Nephron (organoid): ENCODE results near the gene COPS7A.

ENCODE experiments used
- H3K27ac Mint-ChIP-seq, 3 experiments: 2 replicates each; pipeline ENCODE4 v1.8.0; 2020; ENCODE audit warnings: mixed read lengths in 3 of 3, mild to moderate bottlenecking in 2 of 3, moderate library complexity in 1 of 3
- H3K27me3 Mint-ChIP-seq: 2 replicates; pipeline ENCODE4 v1.8.0; 2021; ENCODE audit warnings: low read depth, mild to moderate bottlenecking, moderate library complexity, mixed read lengths
- H3K36me3 Mint-ChIP-seq: 2 replicates; pipeline ENCODE4 v1.8.0; 2020; ENCODE audit warnings: low read depth, mixed read lengths
- H3K4me1 Mint-ChIP-seq: 2 replicates; pipeline ENCODE4 v1.8.0; 2020; ENCODE audit warnings: mixed read lengths
- H3K4me3 Mint-ChIP-seq, 3 experiments: 2 replicates each; pipeline ENCODE4 v1.8.0; 2020; ENCODE audit warnings: mild to moderate bottlenecking in 3 of 3, mixed read lengths in 3 of 3, moderate library complexity in 2 of 3
- H3K9me3 Mint-ChIP-seq: 2 replicates; pipeline ENCODE4 v1.8.0; 2020; ENCODE audit warnings: mixed read lengths
- TF ChIP-seq, protein P1 (sequence below), 3 experiments: fragments of 200-600 bp; sonication (generic); IDR thresholded peaks; one replicate each; pipeline ENCODE4 v1.5.0; 2021; ENCODE audit warnings: antibody characterized with exemption in 3 of 3; ENCODE audit not compliant: unreplicated experiment in 3 of 3

Gene COPS7A

DNA sequence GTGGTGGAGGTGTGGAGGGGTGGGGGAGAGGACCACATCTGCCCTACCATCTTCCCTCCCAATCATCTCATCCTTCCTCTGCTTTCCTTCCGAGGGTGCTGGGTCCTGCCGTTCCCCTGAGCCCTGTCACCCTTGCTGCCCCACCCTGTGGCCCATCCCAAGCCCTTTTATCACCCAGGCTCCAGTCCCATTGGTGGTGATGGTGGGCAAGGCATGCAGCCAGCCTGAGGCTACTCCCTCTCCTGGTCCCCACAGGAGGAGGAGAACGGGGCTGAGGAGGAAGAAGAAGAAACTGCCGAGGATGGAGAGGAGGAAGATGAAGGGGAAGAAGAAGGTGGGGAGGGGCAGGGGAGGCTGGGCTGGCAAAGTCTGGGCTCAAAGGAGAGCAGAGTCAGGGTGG is 45.8 kb downstream of the COPS7A start:
- Mint-ChIP-seq H3K27me3 (peaks cover 11% of the 10 kb centered on the region), H3K27ac (no peak overlapping the region), H3K9me3 (no peaks in the 10 kb centered on the region), H3K36me3 (peaks cover 35% of the 10 kb centered on the region), H3K4me1 (peaks cover 40% of the 10 kb centered on the region), H3K4me3 (peak overlapping the region; percentile 22 to 38 (median 26))
- TF ChIP-seq, protein P1, sequence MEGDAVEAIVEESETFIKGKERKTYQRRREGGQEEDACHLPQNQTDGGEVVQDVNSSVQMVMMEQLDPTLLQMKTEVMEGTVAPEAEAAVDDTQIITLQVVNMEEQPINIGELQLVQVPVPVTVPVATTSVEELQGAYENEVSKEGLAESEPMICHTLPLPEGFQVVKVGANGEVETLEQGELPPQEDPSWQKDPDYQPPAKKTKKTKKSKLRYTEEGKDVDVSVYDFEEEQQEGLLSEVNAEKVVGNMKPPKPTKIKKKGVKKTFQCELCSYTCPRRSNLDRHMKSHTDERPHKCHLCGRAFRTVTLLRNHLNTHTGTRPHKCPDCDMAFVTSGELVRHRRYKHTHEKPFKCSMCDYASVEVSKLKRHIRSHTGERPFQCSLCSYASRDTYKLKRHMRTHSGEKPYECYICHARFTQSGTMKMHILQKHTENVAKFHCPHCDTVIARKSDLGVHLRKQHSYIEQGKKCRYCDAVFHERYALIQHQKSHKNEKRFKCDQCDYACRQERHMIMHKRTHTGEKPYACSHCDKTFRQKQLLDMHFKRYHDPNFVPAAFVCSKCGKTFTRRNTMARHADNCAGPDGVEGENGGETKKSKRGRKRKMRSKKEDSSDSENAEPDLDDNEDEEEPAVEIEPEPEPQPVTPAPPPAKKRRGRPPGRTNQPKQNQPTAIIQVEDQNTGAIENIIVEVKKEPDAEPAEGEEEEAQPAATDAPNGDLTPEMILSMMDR (IDR thresholded peaks at IDR 0.05; ENCODE audit: unreplicated experiment in 3 of 3), result no peak

DNA sequence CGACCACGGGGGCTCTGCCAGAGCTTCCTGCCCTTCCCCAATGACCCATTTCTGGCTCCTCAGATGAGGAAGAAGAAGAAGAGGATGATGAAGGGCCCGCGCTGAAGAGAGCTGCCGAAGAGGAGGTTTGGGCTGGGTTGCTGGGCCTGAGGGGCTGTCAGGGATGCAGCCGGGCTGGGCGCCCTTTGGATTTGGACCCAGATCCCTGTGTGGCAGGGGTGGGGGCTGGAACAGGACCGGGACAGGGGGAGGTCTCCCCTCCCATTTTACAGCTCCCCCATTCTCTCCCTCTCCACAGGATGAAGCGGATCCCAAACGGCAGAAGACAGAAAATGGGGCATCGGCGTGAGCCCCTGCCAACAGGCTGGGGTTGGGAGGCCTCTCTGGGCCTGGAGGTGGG is 46.2 kb downstream of the COPS7A start:
- H3K9me3 Mint-ChIP-seq, result no peaks in the 10 kb centered on the region
- no peak overlapping the region for H3K27ac Mint-ChIP-seq
- TF ChIP-seq, protein P1 (IDR thresholded peaks at IDR 0.05; ENCODE audit: unreplicated experiment in 3 of 3), result no peak
- H3K27me3 Mint-ChIP-seq, result peaks cover 15% of the 10 kb centered on the region
- H3K4me3 Mint-ChIP-seq, result peak overlapping the region; percentile 22 to 38 (median 26)
- peaks cover 40% of the 10 kb centered on the region for H3K4me1 Mint-ChIP-seq
- peaks cover 39% of the 10 kb centered on the region for H3K36me3 Mint-ChIP-seq

DNA sequence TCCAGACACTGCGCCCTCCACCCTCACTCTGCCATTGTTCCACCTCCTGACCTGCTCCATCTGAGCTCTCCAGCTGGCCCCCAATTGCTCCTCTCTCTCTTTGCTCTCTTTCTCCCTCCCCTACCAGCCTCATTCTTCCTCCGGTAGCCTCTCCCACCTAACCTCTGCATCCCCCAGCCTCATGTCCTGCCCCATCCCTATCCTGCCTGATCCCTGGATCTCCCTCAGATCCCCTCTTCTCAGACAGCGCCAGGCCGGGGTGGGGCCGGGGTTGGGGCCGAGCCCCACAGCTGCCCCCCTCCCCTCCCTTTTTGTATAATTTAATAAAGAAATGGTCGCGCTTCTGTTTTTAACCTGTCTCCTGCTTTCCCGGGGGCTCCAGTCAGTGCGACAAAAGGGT is 46.8 kb downstream of the COPS7A start:
- TF ChIP-seq, protein P1 (IDR thresholded peaks at IDR 0.05; ENCODE audit: unreplicated experiment in 3 of 3), result no peak
- Mint-ChIP-seq H3K4me3 (peak overlapping the region; percentile 70 to 73 (median 72)), H3K4me1 (peaks cover 35% of the 10 kb centered on the region), H3K9me3 (no peaks in the 10 kb centered on the region), H3K36me3 (peaks cover 44% of the 10 kb centered on the region), H3K27ac (peak overlapping the region in 1 of 3 experiments; percentile 45), H3K27me3 (peaks cover 18% of the 10 kb centered on the region)

DNA sequence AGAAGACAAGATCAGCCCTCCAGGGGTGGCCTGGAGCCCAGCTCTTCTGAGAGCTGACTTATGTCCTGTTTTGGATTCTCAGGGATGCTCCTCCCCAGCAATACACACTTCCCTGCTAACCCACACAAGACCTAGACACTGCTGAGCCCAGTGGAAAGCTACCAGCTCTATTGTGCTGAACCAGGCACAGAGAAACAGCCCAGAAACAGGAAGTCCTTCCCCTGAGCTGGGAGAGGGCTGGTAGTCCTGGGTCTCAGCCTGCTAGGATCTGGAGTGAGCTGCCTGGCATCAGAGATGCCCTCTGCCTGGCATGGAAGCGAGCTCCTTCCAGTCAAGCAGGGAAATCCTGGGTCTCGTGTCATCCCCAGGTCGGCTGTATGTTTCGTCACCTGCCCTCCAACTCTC is 47.2 kb downstream of the COPS7A start:
- no peaks in the 10 kb centered on the region for H3K9me3 Mint-ChIP-seq
- peaks cover 19% of the 10 kb centered on the region for H3K27me3 Mint-ChIP-seq
- peaks cover 35% of the 10 kb centered on the region for H3K4me1 Mint-ChIP-seq
- peak overlapping the region; percentile 70 to 73 (median 73) for H3K4me3 Mint-ChIP-seq
- H3K36me3 Mint-ChIP-seq, result peaks cover 48% of the 10 kb centered on the region
- TF ChIP-seq, protein P1 (IDR thresholded peaks at IDR 0.05; ENCODE audit: unreplicated experiment in 3 of 3), result no peak
- peak overlapping the region in 1 of 3 experiments; percentile 45 for H3K27ac Mint-ChIP-seq

DNA sequence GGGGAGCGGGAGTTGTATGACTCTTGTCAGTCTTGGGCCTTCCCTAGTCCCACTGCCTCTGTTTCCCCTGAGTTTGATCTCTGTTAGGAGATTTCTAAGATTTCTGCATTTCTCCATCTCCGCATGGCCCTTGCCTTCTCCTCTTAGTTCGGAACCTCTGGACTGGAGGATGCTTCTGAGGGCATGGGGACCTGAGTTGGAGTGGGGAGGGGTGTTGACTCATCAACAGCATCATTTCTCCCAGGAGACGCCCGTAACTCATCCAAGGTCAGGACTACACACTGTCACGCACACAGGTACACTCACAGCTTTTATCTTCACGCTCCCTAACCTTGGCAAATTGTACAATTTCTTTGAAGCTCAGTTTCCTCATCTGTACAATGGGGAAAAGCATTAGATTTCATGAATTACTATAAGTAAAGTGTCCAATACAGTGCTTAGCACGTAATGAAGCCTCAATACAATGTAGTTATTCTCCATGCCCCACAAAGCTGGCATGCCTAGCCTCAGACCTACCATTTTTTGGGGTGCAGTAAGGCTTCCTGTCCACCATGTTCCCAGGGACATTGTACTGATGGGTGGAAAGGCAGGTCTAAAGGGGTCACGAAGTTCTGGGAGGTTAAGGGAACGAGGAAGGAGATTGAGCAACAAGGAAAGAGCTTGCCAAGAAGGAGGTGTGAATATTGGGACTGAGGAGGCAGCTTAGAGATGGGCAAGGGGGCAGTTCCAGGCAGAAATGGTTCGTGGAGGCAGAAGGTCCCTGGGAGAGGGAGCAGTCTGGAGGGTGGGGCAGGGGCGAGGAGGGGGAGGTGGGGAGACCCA is 47.9 kb downstream of the COPS7A start:
- H3K27ac Mint-ChIP-seq, result no peak overlapping the region
- H3K4me3 Mint-ChIP-seq, result peak overlapping the region; percentile 31 to 73 (median 41)

More for the DNA sequence above, 47.9 kb downstream of the COPS7A start:
- Mint-ChIP-seq H3K36me3 (peaks cover 54% of the 10 kb centered on the region), H3K27me3 (peaks cover 23% of the 10 kb centered on the region), H3K4me1 (peaks cover 35% of the 10 kb centered on the region), H3K9me3 (no peaks in the 10 kb centered on the region)
- TF ChIP-seq, protein P1 (IDR thresholded peaks at IDR 0.05; ENCODE audit: unreplicated experiment in 3 of 3), result no peak
